H9 (cell line): ENCODE measurements around the gene EXOC2. TPM values are rescaled to one million over a fixed set of nuclear protein-coding genes. Genes with fewer than 3 reads are reported as not detected.

Source experiments
- DNase-seq: peaks from one replicate; pipeline ENCODE4 v3.0.0-alpha.2; 2017
- H2AFZ ChIP-seq: one replicate; pipeline ENCODE4 v1.6.1; 2013; ENCODE audit warnings: mild to moderate bottlenecking, low read length, control low read depth, moderate library complexity
- H2AK5ac ChIP-seq: 2 replicates; pipeline ENCODE4 v1.6.1; 2013; ENCODE audit warnings: low read length, control low read depth, mixed read lengths; ENCODE audit not compliant: insufficient read length
- H2BK120ac ChIP-seq: one replicate; pipeline ENCODE4 v1.6.1; 2013; ENCODE audit warnings: low read depth, mild to moderate bottlenecking, low read length, control low read depth, inconsistent platforms; ENCODE audit not compliant: poor library complexity, severe bottlenecking
- H2BK12ac ChIP-seq: 2 replicates; pipeline ENCODE4 v1.6.1; 2013; ENCODE audit warnings: low read length, control low read depth, mixed read lengths, low read depth; ENCODE audit not compliant: insufficient read length
- H2BK15ac ChIP-seq: 2 replicates; pipeline ENCODE4 v1.6.1; 2013; ENCODE audit warnings: low read depth, low read length, control low read depth
- H2BK20ac ChIP-seq: one replicate; pipeline ENCODE4 v1.6.1; 2013; ENCODE audit warnings: low read depth, mild to moderate bottlenecking, low read length, control low read depth, inconsistent platforms; ENCODE audit not compliant: poor library complexity, severe bottlenecking
- H2BK5ac ChIP-seq: 2 replicates; pipeline ENCODE4 v1.6.1; 2013; ENCODE audit warnings: low read length, control low read depth, mixed read lengths; ENCODE audit not compliant: insufficient read length
- H3K14ac ChIP-seq: 2 replicates; pipeline ENCODE4 v1.6.1; 2013; ENCODE audit warnings: low read length, control low read depth; ENCODE audit not compliant: insufficient read depth
- H3K18ac ChIP-seq: 2 replicates; pipeline ENCODE4 v1.6.1; 2013; ENCODE audit warnings: low read depth, mild to moderate bottlenecking, mixed read lengths, low read length, control low read depth; ENCODE audit not compliant: insufficient read length
- H3K23ac ChIP-seq: 2 replicates; pipeline ENCODE4 v1.6.1; 2013; ENCODE audit warnings: low read length, control low read depth, mixed read lengths, low read depth; ENCODE audit not compliant: insufficient read length
- H3K23me2 ChIP-seq: 2 replicates; pipeline ENCODE4 v1.6.1; 2013; ENCODE audit warnings: low read depth, mild to moderate bottlenecking, mixed read lengths, low read length, control low read depth; ENCODE audit not compliant: insufficient read length, poor library complexity, severe bottlenecking
- H3K27ac ChIP-seq: 2 replicates; pipeline ENCODE4 v1.5.1; 2013; ENCODE audit warnings: low read length, control low read depth, mixed read lengths, low read depth; ENCODE audit not compliant: insufficient read length
- H3K27me3 ChIP-seq: 2 replicates; pipeline ENCODE4 v1.6.1; 2013; ENCODE audit warnings: low read length, control low read depth, inconsistent platforms; ENCODE audit not compliant: insufficient read depth
- H3K4ac ChIP-seq: 2 replicates; pipeline ENCODE4 v1.6.1; 2013; ENCODE audit warnings: low read depth, mild to moderate bottlenecking, control low read depth, inconsistent platforms, low read length, moderate library complexity
- H3K4me1 ChIP-seq: 2 replicates; pipeline ENCODE4 v1.6.1; 2013; ENCODE audit warnings: low read length, control low read depth, inconsistent platforms; ENCODE audit not compliant: insufficient read depth
- H3K4me2 ChIP-seq: 2 replicates; pipeline ENCODE4 v1.6.1; 2013; ENCODE audit warnings: low read length, control low read depth, mixed read lengths; ENCODE audit not compliant: insufficient read length, insufficient read depth
- H3K56ac ChIP-seq: 2 replicates; pipeline ENCODE4 v1.6.1; 2013; ENCODE audit warnings: low read depth, mild to moderate bottlenecking, mixed read lengths, low read length, control low read depth; ENCODE audit not compliant: insufficient read length
- H3K79me1 ChIP-seq: 2 replicates; pipeline ENCODE4 v1.6.1; 2013; ENCODE audit warnings: low read depth, mild to moderate bottlenecking, moderate library complexity, low read length, control low read depth, inconsistent platforms; ENCODE audit not compliant: insufficient read depth, poor library complexity, severe bottlenecking
- H3K79me2 ChIP-seq: 2 replicates; pipeline ENCODE4 v1.6.1; 2013; ENCODE audit warnings: low read length, control low read depth, inconsistent platforms; ENCODE audit not compliant: insufficient read depth
- H3K9ac ChIP-seq: 2 replicates; pipeline ENCODE4 v1.6.1; 2013; ENCODE audit warnings: low read length, control low read depth, mixed read lengths; ENCODE audit not compliant: insufficient read length; ENCODE audit errors: extremely low read depth
- H3K9me3 ChIP-seq: one replicate; pipeline ENCODE4 v1.6.1; 2013; ENCODE audit warnings: low read depth, low read length, inconsistent platforms; ENCODE audit not compliant: control insufficient read depth
- H3T11ph ChIP-seq: one replicate; pipeline ENCODE4 v1.6.1; 2013; ENCODE audit warnings: mild to moderate bottlenecking, low read length, control low read depth, inconsistent platforms
- H4K20me1 ChIP-seq: one replicate; pipeline ENCODE4 v1.6.1; 2013; ENCODE audit not compliant: control insufficient read depth, insufficient read length, insufficient read depth
- H4K5ac ChIP-seq: 2 replicates; pipeline ENCODE4 v1.6.1; 2013; ENCODE audit warnings: low read depth, mild to moderate bottlenecking, mixed read lengths, low read length, control low read depth; ENCODE audit not compliant: insufficient read length
- H4K8ac ChIP-seq: replicated peaks from 2 replicates; pipeline ENCODE4 v1.6.1; 2013; ENCODE audit warnings: low read length, control low read depth, mixed read lengths, low read depth; ENCODE audit not compliant: insufficient read length
- H4K91ac ChIP-seq: 2 replicates; pipeline ENCODE4 v1.6.1; 2013; ENCODE audit warnings: low read depth, mild to moderate bottlenecking, moderate library complexity, mixed read lengths, low read length, control low read depth; ENCODE audit not compliant: insufficient read length
- H3K27ac Mint-ChIP-seq, 3 experiments: 2 replicates in 2 of 3; 3 replicates in 1 of 3; pipeline ENCODE4 v1.8.0; 2020 to 2021; ENCODE audit warnings: mixed read lengths in 3 of 3, mild to moderate bottlenecking in 1 of 3, moderate library complexity in 1 of 3
- H3K27me3 Mint-ChIP-seq: 2 replicates; pipeline ENCODE4 v1.8.0; 2021; ENCODE audit warnings: low read depth, mild to moderate bottlenecking, moderate library complexity, mixed read lengths
- H3K36me3 Mint-ChIP-seq, 3 experiments: 2 replicates in 2 of 3; 3 replicates in 1 of 3; pipeline ENCODE4 v1.8.0; 2020 to 2021; ENCODE audit warnings: low read depth in 3 of 3, mixed read lengths in 3 of 3; ENCODE audit not compliant: insufficient read depth in 1 of 3
- H3K4me1 Mint-ChIP-seq, 2 experiments: 2 replicates each; pipeline ENCODE4 v1.8.0; 2020; ENCODE audit warnings: mixed read lengths in 2 of 2
- H3K4me3 Mint-ChIP-seq, 2 experiments: 2 replicates in 1 of 2; 3 replicates in 1 of 2; pipeline ENCODE4 v1.8.0; 2020 to 2021; ENCODE audit warnings: mild to moderate bottlenecking in 2 of 2, mixed read lengths in 2 of 2, moderate library complexity in 1 of 2
- H3K9me3 Mint-ChIP-seq, 2 experiments: 2 replicates in 1 of 2; 3 replicates in 1 of 2; pipeline ENCODE4 v1.8.0; 2020; ENCODE audit warnings: mild to moderate bottlenecking in 2 of 2, mixed read lengths in 2 of 2, moderate library complexity in 1 of 2
- CTCF ChIP-seq: fragments of 200-600 bp; sonication (generic); conservative IDR thresholded peaks from 3 replicates; pipeline ENCODE4 v1.8.0; 2021; ENCODE audit warnings: antibody characterized with exemption, mild to moderate bottlenecking
- WGBS: extraction: QIAGEN DNeasy Blood & Tissue Kit; methylation state at CpG from one replicate; pipeline ENCODE4 v1.1.7; 2013; ENCODE audit warnings: missing lambda C conversion rate, low lambda C conversion rate, mixed read lengths; ENCODE audit not compliant: insufficient read length; ENCODE audit errors: extremely low coverage; 5-methylcytosine and 5-hydroxymethylcytosine counted together
- total RNA-seq: library from RNA; stranded (reverse); gene quantifications from 2 replicates; pipeline ENCODE4 v1.2.1, GENCODE V29; 2021

The EXOC2 gene
- total RNA-seq, 1 experiment from 2014 or later = 29.9 TPM

DNA sequence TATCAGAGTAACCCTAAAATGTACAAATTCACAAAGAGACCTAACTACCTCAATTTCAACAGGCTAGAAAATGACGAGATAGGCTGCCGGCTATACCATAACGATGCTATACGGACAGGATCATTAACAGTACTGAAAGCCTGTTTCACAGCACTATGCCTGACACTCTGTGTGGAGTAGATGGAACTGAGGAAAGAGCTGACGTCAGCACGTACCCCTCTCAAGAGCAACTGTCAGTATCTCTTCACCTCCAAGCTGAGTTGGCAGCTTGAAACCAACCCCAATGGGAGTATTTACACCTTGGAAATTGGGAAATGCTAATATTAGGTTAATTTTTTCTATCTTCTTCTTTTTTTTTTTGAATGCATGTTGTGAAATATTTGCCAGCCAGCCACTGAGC lies 89.7 kb downstream of the EXOC2 start:
- Histone ChIP-seq H4K8ac (no peak overlapping the region), H4K91ac (no peak overlapping the region), H3K4me2 (no peak overlapping the region), H2BK15ac (no peak overlapping the region), H3K23me2 (no peaks in the 10 kb centered on the region), H3K56ac (no peak overlapping the region), H3K9me3 (no peaks in the 10 kb centered on the region), H2BK12ac (no peak overlapping the region), H2AK5ac (no peak overlapping the region), H2BK5ac (no peak overlapping the region), H3T11ph (no peak overlapping the region), H3K79me1 (no peaks in the 10 kb centered on the region), H2BK120ac (no peak overlapping the region), H3K27ac (no peak overlapping the region), H3K4me1 (no peaks in the 10 kb centered on the region), H3K9ac (no peak overlapping the region), H4K20me1 (no peaks in the 10 kb centered on the region), H2AFZ (no peak overlapping the region), H3K23ac (no peak overlapping the region), H4K5ac (no peak overlapping the region), H3K27me3 (no peaks in the 10 kb centered on the region), H2BK20ac (no peak overlapping the region), H3K18ac (no peak overlapping the region), H3K14ac (no peak overlapping the region), H3K79me2 (no peaks in the 10 kb centered on the region), H3K4ac (no peak overlapping the region)
- no peaks in the 10 kb centered on the region for H3K9me3 Mint-ChIP-seq
- H3K27me3 Mint-ChIP-seq = no peaks in the 10 kb centered on the region
- H3K36me3 Mint-ChIP-seq = peaks cover 10 to 25% (median 21%) of the 10 kb centered on the region in 3 experiments
- 0 out of 4 replicates have a peak, but pooled peaks cover 0 to 4% of the 10 kb centered on the region in 2 experiments for H3K4me1 Mint-ChIP-seq
- no peak overlapping the region for H3K4me3 Mint-ChIP-seq
- no peak overlapping the region for H3K27ac Mint-ChIP-seq
- WGBS = no CpG with 5 or more reads among the region's 6 CpGs
- TF ChIP-seq CTCF = no peak
- DNase-seq = no peak
